NT2/D1 (cell line): Measurements from ENCODE around the gene CA12.

Experiments used
- DNase-seq: peaks from one replicate; pipeline ENCODE4 v3.0.0-alpha.2; 2011; ENCODE audit warnings: low read depth, low spot score
- H3K27me3 ChIP-seq: 2 replicates; pipeline ENCODE4 v1.6.0; 2011; ENCODE audit warnings: mild to moderate bottlenecking; ENCODE audit not compliant: insufficient read length, insufficient read depth
- H3K36me3 ChIP-seq: 2 replicates; pipeline ENCODE4 v1.6.1; 2011; ENCODE audit warnings: mild to moderate bottlenecking, low read length, mixed read lengths; ENCODE audit not compliant: insufficient read depth, insufficient read length
- H3K4me1 ChIP-seq: 2 replicates; pipeline ENCODE4 v1.5.1; 2011; ENCODE audit not compliant: insufficient read depth, insufficient read length
- H3K4me3 ChIP-seq: 2 replicates; pipeline ENCODE4 v1.5.1; 2011; ENCODE audit warnings: low read depth; ENCODE audit not compliant: insufficient read length
- H3K9ac ChIP-seq: 2 replicates; pipeline ENCODE4 v1.6.0; 2011; ENCODE audit warnings: low read depth; ENCODE audit not compliant: insufficient read length
- H3K9me3 ChIP-seq: 2 replicates; pipeline ENCODE4 v1.5.1; 2011; ENCODE audit warnings: mild to moderate bottlenecking, low read length; ENCODE audit not compliant: insufficient read depth
- SUZ12 ChIP-seq: IDR thresholded peaks from 2 replicates; pipeline ENCODE4 v1.6.1; 2011; ENCODE audit not compliant: insufficient read length, insufficient read depth; ENCODE audit errors: extremely low read depth
- YY1 ChIP-seq: IDR thresholded peaks from 2 replicates; pipeline ENCODE4 v1.6.1; 2011; ENCODE audit not compliant: insufficient read length, insufficient read depth
- ZNF274 ChIP-seq: IDR thresholded peaks from 2 replicates; pipeline ENCODE4 v1.6.1; 2011; ENCODE audit warnings: mild to moderate bottlenecking, low read depth, low read length

CA12 gene

DNA sequence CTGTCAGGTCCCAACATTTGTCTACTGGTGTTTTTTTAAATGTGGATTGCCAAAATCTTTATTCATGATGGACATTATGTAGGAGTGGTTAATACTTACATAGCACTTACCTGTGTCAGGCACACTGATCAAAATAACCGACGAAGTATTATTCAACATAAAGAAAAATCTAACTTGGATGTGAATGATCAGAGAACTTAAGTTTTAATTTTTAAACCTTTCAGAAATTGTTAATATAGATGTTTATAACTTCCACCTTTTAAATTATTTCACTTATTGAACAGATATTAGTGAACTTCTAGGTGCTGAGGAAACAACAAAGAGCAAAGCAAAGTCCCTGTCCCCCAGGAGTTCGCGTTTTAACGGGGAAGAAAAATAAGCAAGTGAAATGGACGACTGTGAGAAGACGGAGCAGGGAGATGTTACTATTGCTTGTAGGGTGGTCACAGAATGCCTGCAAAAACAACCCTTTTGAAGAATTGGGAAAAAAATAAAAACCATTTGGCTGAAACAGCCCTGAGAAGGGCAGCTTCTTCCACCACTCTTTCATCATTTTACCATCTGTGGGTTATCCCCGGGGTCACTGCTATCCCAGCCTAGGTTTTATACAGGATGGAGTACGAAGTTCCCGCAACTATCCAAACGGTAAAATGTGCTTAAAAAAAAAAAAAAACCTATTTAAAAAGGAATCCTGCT, 105.2 kb downstream of the CA12 start:
- H3K4me3 ChIP-seq, result peak overlapping the region; percentile 53
- peak overlapping the region; percentile 65 for H3K9ac ChIP-seq
- no peaks in the 10 kb centered on the region for H3K4me1 ChIP-seq
- H3K27me3 ChIP-seq, result peaks cover 5% of the 10 kb centered on the region
- peaks cover 4% of the 10 kb centered on the region for H3K36me3 ChIP-seq
- DNase-seq, result no peak
- no peak for TF ChIP-seq SUZ12
- TF ChIP-seq YY1, result no peak
- TF ChIP-seq ZNF274, result no peak
- peaks cover 4% of the 10 kb centered on the region; the same call in 1 of the 2 replicates for H3K9me3 ChIP-seq

DNA sequence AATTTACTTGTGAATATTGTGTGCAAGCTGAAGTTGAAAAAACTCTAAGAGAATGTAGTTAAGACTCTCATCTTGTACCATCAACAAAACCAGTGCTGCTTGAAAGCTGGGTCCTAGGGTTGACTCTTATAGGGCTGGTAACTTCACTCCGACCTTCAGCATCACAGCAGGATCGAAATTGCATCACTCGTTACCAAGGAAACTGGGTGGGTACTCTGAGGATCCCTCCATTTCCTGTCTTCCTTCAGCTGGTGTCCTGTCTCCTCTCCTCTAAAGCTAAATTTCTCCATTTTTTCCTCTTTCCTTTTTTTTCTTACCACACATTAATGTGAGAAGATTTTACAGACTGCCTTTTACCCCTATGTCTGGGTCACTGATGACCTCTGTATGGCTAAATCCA, 107.2 kb downstream of the CA12 start:
- peaks cover 5% of the 10 kb centered on the region for H3K27me3 ChIP-seq
- TF ChIP-seq ZNF274, result no peak
- TF ChIP-seq YY1, result no peak
- TF ChIP-seq SUZ12, result no peak
- H3K36me3 ChIP-seq, result no peaks in the 10 kb centered on the region
- H3K4me1 ChIP-seq, result no peaks in the 10 kb centered on the region
- no peak overlapping the region for H3K4me3 ChIP-seq
- H3K9ac ChIP-seq, result no peak overlapping the region
- H3K9me3 ChIP-seq, result peaks cover 4% of the 10 kb centered on the region; the same call in 1 of the 2 replicates
- no peak for DNase-seq
